Measurements from ENCODE around the gene FCRLA. TPM values are rescaled to one million over a fixed set of nuclear protein-coding genes. Genes with fewer than 3 reads are reported as not detected.
A peak's percentile ranks its signal among the peaks of the same experiment; 100 is the strongest.

The FCRLA gene
- total RNA-seq, 4 donors from 2014 or later: not detected

GRCh38 chr1:161726473-161727255, 19.6 kb downstream of the FCRLA start:
- Histone ChIP-seq H3K27me3 (peaks cover 10 to 39% (median 16%) of the 10 kb centered on the region in 3 donors), H3K36me3 (no peaks in the 10 kb centered on the region), H3K9me3 (no peaks in the 10 kb centered on the region), H3K4me1 (peaks cover 0 to 14% of the 10 kb centered on the region in 2 donors), H3K4me3 (peak overlapping the region; percentile 71 to 88 (median 77)), H3K27ac (peak overlapping the region; percentile 58 to 77 (median 70))
- TF ChIP-seq, protein P1, sequence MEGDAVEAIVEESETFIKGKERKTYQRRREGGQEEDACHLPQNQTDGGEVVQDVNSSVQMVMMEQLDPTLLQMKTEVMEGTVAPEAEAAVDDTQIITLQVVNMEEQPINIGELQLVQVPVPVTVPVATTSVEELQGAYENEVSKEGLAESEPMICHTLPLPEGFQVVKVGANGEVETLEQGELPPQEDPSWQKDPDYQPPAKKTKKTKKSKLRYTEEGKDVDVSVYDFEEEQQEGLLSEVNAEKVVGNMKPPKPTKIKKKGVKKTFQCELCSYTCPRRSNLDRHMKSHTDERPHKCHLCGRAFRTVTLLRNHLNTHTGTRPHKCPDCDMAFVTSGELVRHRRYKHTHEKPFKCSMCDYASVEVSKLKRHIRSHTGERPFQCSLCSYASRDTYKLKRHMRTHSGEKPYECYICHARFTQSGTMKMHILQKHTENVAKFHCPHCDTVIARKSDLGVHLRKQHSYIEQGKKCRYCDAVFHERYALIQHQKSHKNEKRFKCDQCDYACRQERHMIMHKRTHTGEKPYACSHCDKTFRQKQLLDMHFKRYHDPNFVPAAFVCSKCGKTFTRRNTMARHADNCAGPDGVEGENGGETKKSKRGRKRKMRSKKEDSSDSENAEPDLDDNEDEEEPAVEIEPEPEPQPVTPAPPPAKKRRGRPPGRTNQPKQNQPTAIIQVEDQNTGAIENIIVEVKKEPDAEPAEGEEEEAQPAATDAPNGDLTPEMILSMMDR (IDR thresholded peaks at IDR 0.05 in 4 of 5, conservative IDR thresholded peaks at IDR 0.05 in 1 of 5): peak in 1 of 5 experiments; percentile 17
- TF ChIP-seq POLR2A (IDR thresholded peaks at IDR 0.05): peak; percentile 28 to 35
- in situ Hi-C loops (cut with MboI; ENCODE audit: low sequenced_read_pairs in 4 of 4) (loop anchor here in 3 of 4 donors (25.0 kb wide), 2 partner anchors 114 to 514 kb away; partner anchors contain the start of genes APOA2 (in 2 of the 3), FCER1G (in 2 of the 3) and NDUFS2 (in 2 of the 3)), intact Hi-C loops (cut with DNase I; ENCODE audit: low total_unique reads) (no loop called here)
- ATAC-seq (peak; percentile 76 to 79), DNase-seq (peak; percentile 61 to 64)

GRCh38 chr1:161727256-161727924, 20.4 kb downstream of the FCRLA start:
- in situ Hi-C loops (cut with MboI; ENCODE audit: low sequenced_read_pairs in 4 of 4): loop anchor here in 3 of 4 donors (25.0 kb wide), 2 partner anchors 115 to 515 kb away; partner anchors contain the start of genes APOA2 (in 2 of the 3), FCER1G (in 2 of the 3) and NDUFS2 (in 2 of the 3)

GRCh38 chr1:161728376-161729226, 21.6 kb downstream of the FCRLA start:
- Histone ChIP-seq H3K4me3 (no peak overlapping the region), H3K27ac (no peak overlapping the region), H3K36me3 (no peaks in the 10 kb centered on the region), H3K4me1 (peaks cover 1 to 14% of the 10 kb centered on the region in 2 donors), H3K27me3 (peaks cover 10 to 32% (median 10%) of the 10 kb centered on the region in 3 donors), H3K9me3 (no peaks in the 10 kb centered on the region)
- in situ Hi-C loops (cut with MboI; ENCODE audit: low sequenced_read_pairs in 4 of 4) (loop anchor here in 3 of 4 donors (25.0 kb wide), 2 partner anchors 116 to 516 kb away; partner anchors contain the start of genes APOA2 (in 2 of the 3), FCER1G (in 2 of the 3) and NDUFS2 (in 2 of the 3)), intact Hi-C loops (cut with DNase I; ENCODE audit: low total_unique reads) (no loop called here)
- DNase-seq (no peak), ATAC-seq (no peak)
- TF ChIP-seq POLR2A (IDR thresholded peaks at IDR 0.05): no peak
- TF ChIP-seq, protein P1 (IDR thresholded peaks at IDR 0.05 in 4 of 5, conservative IDR thresholded peaks at IDR 0.05 in 1 of 5): no peak

More at GRCh38 chr1:161727256-161727924, 20.4 kb downstream of the FCRLA start:
- no peaks in the 10 kb centered on the region for H3K9me3 ChIP-seq
- peak in 1 of 2 donors; percentile 25 for ATAC-seq
- DNase-seq: no peak
- peak overlapping the region; percentile 58 to 77 (median 70) for H3K27ac ChIP-seq
- H3K4me3 ChIP-seq: peak overlapping the region; percentile 71 to 88 (median 77)
- H3K27me3 ChIP-seq: peaks cover 10 to 35% (median 15%) of the 10 kb centered on the region in 3 donors
- TF ChIP-seq, protein P1 (IDR thresholded peaks at IDR 0.05 in 4 of 5, conservative IDR thresholded peaks at IDR 0.05 in 1 of 5): no peak
- peak in 1 of 2 donors; percentile 13 for TF ChIP-seq POLR2A (IDR thresholded peaks at IDR 0.05)
- no peaks in the 10 kb centered on the region for H3K36me3 ChIP-seq
- peaks cover 0 to 14% of the 10 kb centered on the region in 2 donors for H3K4me1 ChIP-seq
- intact Hi-C loops (cut with DNase I; ENCODE audit: low total_unique reads): no loop called here

DNA sequence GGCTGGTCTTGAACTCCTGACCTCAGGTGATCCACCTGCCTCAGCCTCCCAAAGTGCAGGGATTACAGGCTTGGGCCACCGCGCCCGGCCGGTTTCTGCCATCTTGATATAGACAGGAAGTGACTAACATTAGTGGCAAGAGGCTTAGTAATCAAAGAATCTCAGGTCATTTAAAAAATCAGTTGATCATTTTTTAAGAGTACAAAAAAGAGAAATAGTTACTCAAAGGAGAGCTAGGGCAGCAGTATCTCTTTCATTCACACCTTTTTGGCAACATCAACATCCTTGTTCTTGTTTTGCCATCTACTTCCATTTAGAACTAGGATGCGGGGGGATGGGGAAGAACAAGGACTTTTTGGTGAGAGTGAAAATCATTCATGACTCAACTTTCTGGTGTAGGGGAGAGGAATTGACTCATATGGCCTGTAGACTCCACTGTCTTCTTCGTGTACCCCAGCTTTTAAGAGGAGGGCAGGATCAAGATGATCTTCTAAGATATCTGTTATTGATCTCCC, 23.1 kb downstream of the FCRLA start:
- in situ Hi-C loops (cut with MboI; ENCODE audit: low sequenced_read_pairs in 4 of 4) (loop anchor here in 3 of 4 donors (10.0 to 25.0 kb wide), 3 partner anchors 118 to 518 kb away; partner anchors contain the start of genes APOA2 (in 2 of the 3), FCER1G (in 2 of the 3) and NDUFS2 (in 2 of the 3)), intact Hi-C loops (cut with DNase I; ENCODE audit: low total_unique reads) (no loop called here)
- no peak for TF ChIP-seq POLR2A (IDR thresholded peaks at IDR 0.05)
- TF ChIP-seq, protein P1 (IDR thresholded peaks at IDR 0.05 in 4 of 5, conservative IDR thresholded peaks at IDR 0.05 in 1 of 5): no peak
- no peak overlapping the region for H3K4me3 ChIP-seq
- DNase-seq: no peak
- H3K4me1 ChIP-seq: peaks cover 3 to 14% of the 10 kb centered on the region in 2 donors
- H3K9me3 ChIP-seq: no peaks in the 10 kb centered on the region
- peaks cover 5 to 26% (median 9%) of the 10 kb centered on the region in 3 donors for H3K27me3 ChIP-seq
- H3K27ac ChIP-seq: no peak overlapping the region
- no peak for ATAC-seq
- H3K36me3 ChIP-seq: no peaks in the 10 kb centered on the region
